Body of pancreas (tissue), 4 donors: ENCODE measurements around the gene KLRC1.

ENCODE experiments used
- CTCF ChIP-seq, 7 experiments: fragments of 450-650 bp in 4 of 7; fragments of 200-600 bp in 3 of 7; sonication (generic) in 3 of 7; IDR thresholded peaks; one replicate each; pipeline ENCODE4 v1.5.1; 2016 to 2019; ENCODE audit warnings: antibody characterized with exemption in 7 of 7
- POLR2A ChIP-seq, 3 donors: fragments of 450-650 bp; IDR thresholded peaks; one replicate each; pipeline ENCODE4 v1.6.1; 2016; ENCODE audit warnings: antibody characterized with exemption in 3 of 3, mild to moderate bottlenecking in 2 of 3

GRCh38 chr12:10456856-10457255, 3.7 kb upstream of the KLRC1 start:
- TF ChIP-seq CTCF (IDR thresholded peaks at IDR 0.05) (no peak), POLR2A (IDR thresholded peaks at IDR 0.05) (no peak)
